Ectodermal cell (in vitro differentiated cells): ENCODE data around the gene ESPN.

Experiments
- H3K27ac ChIP-seq: 2 replicates; pipeline ENCODE4 v1.7.0; 2013; ENCODE audit warnings: mild to moderate bottlenecking, low read depth, low read length; ENCODE audit not compliant: insufficient read depth, poor library complexity, severe bottlenecking
- H3K27me3 ChIP-seq: 2 replicates; pipeline ENCODE4 v1.7.0; 2013; ENCODE audit warnings: mild to moderate bottlenecking, low read length; ENCODE audit not compliant: insufficient read depth, control insufficient read depth, poor library complexity, severe bottlenecking
- H3K36me3 ChIP-seq: one replicate; pipeline ENCODE4 v1.7.0; 2013; ENCODE audit warnings: low read length; ENCODE audit not compliant: control insufficient read depth, insufficient read depth
- H3K4me1 ChIP-seq: one replicate; pipeline ENCODE4 v1.7.0; 2013; ENCODE audit warnings: low read length; ENCODE audit not compliant: control insufficient read depth, insufficient read depth
- H3K4me3 ChIP-seq: 2 replicates; pipeline ENCODE4 v1.7.0; 2013; ENCODE audit warnings: low read depth, low read length, control low read depth; ENCODE audit not compliant: insufficient read depth
- H3K9me3 ChIP-seq: 2 replicates; pipeline ENCODE4 v1.7.0; 2013; ENCODE audit warnings: mild to moderate bottlenecking, low read length, moderate library complexity; ENCODE audit not compliant: control insufficient read depth
- WGBS, 2 experiments: methylation state at CpG; one replicate each; pipeline ENCODE4 v1.1.7; 2013; ENCODE audit warnings: missing lambda C conversion rate in 2 of 2; 5-methylcytosine and 5-hydroxymethylcytosine counted together

Gene ESPN

DNA sequence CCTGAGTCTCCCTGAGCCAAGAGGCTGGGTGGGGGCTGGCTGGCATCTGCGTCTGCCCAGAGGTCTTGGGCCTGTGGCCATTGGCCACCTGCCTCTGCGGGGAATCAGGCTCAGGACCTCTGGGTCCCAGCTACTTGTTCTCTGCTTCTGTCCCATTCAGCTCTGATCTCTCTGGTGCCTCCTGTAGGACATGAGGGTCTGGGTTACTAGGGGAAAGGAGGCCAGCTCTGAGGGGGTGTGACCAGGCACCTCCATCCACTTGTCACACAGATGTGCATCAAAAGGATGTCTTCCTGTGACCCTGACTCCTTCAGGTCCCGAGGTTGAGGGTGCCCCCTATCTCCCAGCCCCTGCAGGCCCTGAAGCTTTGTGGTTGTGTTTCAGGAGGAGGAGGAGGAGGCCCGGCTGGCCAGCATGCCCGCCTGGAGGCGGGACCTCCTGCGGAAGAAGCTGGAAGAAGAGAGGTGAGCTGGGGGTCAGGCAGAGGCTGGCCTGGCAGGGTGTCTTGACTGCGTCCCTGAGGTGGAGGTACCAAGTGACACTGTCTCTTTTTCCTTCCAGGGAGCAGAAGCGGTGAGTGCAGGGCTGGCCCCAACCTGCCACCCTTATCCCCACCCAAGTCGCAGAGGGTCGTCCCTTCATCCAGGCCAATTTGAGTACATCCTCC, 32.4 kb downstream of the ESPN start:
- Histone ChIP-seq H3K9me3 (no peaks in the 10 kb centered on the region), H3K27ac (no peak overlapping the region), H3K36me3 (no peaks in the 10 kb centered on the region), H3K4me3 (no peak overlapping the region), H3K4me1 (peaks cover 6% of the 10 kb centered on the region), H3K27me3 (peaks cover 53% of the 10 kb centered on the region)
- WGBS, 2 experiments, result 77 to 81% methylated on average over 11 of the region's 11 CpGs

DNA sequence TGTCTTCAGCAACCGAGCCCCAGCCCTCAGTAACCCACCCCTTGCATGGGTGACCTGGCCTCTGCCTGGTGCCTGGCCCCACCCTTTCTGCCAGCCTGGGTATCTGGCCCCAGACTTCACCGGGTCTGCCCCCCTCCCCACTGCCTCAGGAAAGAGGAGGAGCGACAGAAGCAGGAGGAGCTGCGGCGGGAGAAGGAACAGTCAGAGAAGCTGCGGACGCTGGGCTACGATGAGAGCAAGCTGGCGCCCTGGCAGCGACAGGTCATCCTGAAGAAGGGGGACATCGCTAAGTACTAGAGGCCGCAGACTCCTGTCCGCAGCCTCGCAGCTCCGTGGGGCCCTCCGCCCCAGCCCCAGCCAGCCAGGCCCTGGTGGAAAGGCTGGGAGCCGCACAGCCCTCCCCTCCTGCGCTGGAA, 35.3 kb downstream of the ESPN start:
- Histone ChIP-seq H3K9me3 (no peaks in the 10 kb centered on the region), H3K4me1 (no peaks in the 10 kb centered on the region), H3K36me3 (no peaks in the 10 kb centered on the region), H3K4me3 (no peak overlapping the region), H3K27ac (no peak overlapping the region), H3K27me3 (peaks cover 24% of the 10 kb centered on the region)
- WGBS, 2 experiments, result 47 to 48% methylated on average over 18 of the region's 18 CpGs

DNA sequence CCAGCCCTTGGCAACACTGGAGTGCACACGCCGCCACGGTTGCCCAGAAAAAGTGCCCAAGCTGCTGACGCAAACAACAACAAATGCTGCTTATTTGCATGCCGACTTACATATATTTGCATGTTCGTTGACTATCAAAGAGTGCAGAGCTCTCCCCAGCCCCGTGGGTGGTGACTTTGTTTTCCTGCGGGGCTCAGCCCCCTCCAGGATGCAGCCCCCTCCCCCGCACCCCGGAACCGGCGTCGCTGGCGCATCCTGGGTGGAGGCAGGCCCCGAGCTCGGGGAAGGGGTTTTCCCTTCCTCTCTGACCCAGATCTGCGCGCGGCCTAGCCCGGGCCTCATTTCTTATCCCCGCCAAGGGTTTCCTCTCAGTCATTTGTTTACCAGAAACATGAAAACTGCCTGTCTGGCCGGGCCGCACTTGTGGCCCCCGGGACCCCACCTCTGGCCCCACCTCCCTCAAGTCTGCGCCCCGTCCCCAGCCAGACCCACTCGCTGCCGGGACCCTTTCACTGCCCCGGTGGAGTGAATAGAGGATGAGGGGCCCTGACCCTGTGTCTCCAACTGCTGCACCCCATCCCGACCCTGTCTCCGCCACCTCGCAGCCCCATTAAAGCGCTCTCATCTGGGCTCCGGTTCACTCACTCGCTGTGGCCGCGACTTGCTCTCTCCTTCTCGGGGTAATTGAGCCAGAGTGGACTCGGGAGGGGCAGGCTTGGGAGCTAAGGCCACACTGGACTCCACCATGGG, 35.9 kb downstream of the ESPN start:
- Histone ChIP-seq H3K27me3 (peaks cover 21% of the 10 kb centered on the region), H3K4me3 (no peak overlapping the region), H3K4me1 (no peaks in the 10 kb centered on the region), H3K9me3 (no peaks in the 10 kb centered on the region), H3K36me3 (no peaks in the 10 kb centered on the region), H3K27ac (no peak overlapping the region)
- 69 to 73% methylated on average over 39 of the region's 39 CpGs for WGBS, 2 experiments

- Histone ChIP-seq H3K27me3 (peaks cover 21% of the 10 kb centered on the region), H3K27ac (no peak overlapping the region), H3K4me1 (no peaks in the 10 kb centered on the region), H3K9me3 (no peaks in the 10 kb centered on the region), H3K36me3 (no peaks in the 10 kb centered on the region), H3K4me3 (no peak overlapping the region)
- WGBS, 2 experiments, result 96% methylated on average over 40 of the region's 40 CpGs
These were observed 36.5 kb downstream of the ESPN start for GRCh38 chr1:6461051-6461530.

- Histone ChIP-seq H3K36me3 (no peaks in the 10 kb centered on the region), H3K27ac (no peak overlapping the region), H3K4me1 (no peaks in the 10 kb centered on the region), H3K4me3 (no peak overlapping the region), H3K9me3 (no peaks in the 10 kb centered on the region), H3K27me3 (peaks cover 17% of the 10 kb centered on the region)
- WGBS, 2 experiments, result 96 to 97% methylated on average over 48 of the region's 48 CpGs
These were observed 37.2 kb downstream of the ESPN start for GRCh38 chr1:6461538-6462411.

DNA sequence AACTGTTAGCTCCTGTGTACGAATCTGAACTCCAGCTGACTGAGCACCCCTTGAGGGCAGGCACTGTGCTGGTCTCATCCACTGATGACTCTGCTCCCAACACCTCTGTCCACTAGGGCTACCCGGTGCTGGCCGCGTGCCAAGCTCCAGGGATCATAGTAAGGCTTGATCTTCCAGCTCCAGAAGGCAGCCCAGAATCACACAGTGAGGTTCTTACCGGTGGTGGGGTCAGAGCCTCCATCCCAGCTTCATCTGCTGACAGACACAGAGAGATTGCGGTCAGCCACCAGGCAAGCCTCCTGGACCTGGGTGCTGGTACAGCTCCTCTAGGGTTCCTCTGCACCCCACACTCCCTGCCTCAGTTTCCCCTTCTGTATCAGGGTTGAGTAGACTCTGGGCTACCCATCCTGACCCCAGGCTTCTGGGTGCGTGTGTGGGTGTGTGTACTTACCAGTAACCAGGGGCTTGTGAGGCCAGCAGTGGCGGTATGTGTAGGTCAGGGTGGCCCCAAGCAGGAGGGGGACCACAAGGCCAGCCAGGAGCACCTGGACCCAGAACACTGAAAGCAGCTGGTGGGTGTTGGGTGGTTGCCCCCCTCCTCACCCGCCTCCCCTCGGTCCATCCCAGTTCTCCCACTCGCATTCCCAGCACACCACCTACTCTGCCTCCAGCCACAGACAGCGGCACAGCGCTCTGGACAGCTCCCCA, 38.0 kb downstream of the ESPN start:
- Histone ChIP-seq H3K27ac (no peak overlapping the region), H3K27me3 (peaks cover 16% of the 10 kb centered on the region), H3K4me3 (no peak overlapping the region), H3K36me3 (no peaks in the 10 kb centered on the region), H3K4me1 (no peaks in the 10 kb centered on the region), H3K9me3 (no peaks in the 10 kb centered on the region)
- 93 to 95% methylated on average over 13 of the region's 13 CpGs for WGBS, 2 experiments

GRCh38 chr1:6463120-6463412, 38.5 kb downstream of the ESPN start:
- H3K4me1 ChIP-seq, result no peaks in the 10 kb centered on the region
- WGBS, 2 experiments, result 91 to 100% methylated on average over 1 of the region's 1 CpG
- H3K4me3 ChIP-seq, result no peak overlapping the region
- peaks cover 16% of the 10 kb centered on the region for H3K27me3 ChIP-seq
- no peak overlapping the region for H3K27ac ChIP-seq
- no peaks in the 10 kb centered on the region for H3K9me3 ChIP-seq
- H3K36me3 ChIP-seq, result no peaks in the 10 kb centered on the region

DNA sequence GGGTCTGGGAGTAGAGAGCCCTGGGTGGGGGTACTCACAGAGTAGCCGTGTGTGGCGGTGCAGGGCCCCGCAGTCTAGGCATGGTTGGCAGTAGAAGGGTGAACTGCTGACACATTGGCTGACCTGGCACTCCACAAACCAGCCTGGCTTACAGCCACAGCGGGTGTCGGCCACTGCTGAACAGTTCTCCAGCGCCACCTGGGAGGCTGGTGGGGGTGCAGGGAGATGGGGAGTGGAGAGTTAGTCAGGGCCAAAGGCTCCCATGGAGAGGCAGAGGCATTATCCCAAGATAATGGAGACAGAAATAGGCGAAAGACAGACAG, 39.9 kb downstream of the ESPN start:
- H3K4me3 ChIP-seq, result no peak overlapping the region
- 87 to 88% methylated on average over 7 of the region's 7 CpGs for WGBS, 2 experiments
- H3K4me1 ChIP-seq, result no peaks in the 10 kb centered on the region
- H3K27ac ChIP-seq, result no peak overlapping the region
- H3K27me3 ChIP-seq, result peaks cover 12% of the 10 kb centered on the region
- H3K36me3 ChIP-seq, result peaks cover 6% of the 10 kb centered on the region
- H3K9me3 ChIP-seq, result no peaks in the 10 kb centered on the region

DNA sequence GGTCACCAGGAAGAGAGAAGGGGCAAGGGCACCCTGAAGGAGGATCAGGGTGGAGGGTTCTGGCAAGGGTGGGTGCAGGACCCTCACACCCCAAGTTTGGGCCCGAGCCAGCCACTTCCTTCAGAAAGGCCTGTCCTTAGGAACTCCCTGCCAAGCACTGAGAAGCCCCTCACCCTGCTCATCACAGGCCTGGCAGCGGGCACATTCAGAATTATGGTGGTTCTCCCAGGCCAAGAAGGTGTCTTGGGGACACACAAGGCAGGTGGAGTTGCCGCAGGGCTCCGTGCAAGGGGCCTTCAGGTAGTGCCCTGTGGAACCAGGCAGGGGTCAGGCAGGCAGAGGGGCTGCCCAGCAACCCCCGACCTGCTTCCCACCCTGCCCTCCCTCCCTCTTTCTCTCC, 40.3 kb downstream of the ESPN start:
- WGBS, 2 experiments, result 94 to 96% methylated on average over 5 of the region's 5 CpGs
- peaks cover 9% of the 10 kb centered on the region for H3K36me3 ChIP-seq
- no peak overlapping the region for H3K4me3 ChIP-seq
- no peak overlapping the region for H3K27ac ChIP-seq
- no peaks in the 10 kb centered on the region for H3K4me1 ChIP-seq
- H3K27me3 ChIP-seq, result peaks cover 12% of the 10 kb centered on the region
- H3K9me3 ChIP-seq, result no peaks in the 10 kb centered on the region
